ENCODE data around the gene TMEM163.
"Not testable (repeated sequence)": the region's sequence is repeated elsewhere in the genome, so short reads cannot be mapped to it uniquely, and the experiment has no call there.

The TMEM163 gene

GRCh38 chr2:134512734-134513464, 205.9 kb downstream of the TMEM163 start:
- no peak for DNase-seq

- DNase-seq: peak; percentile 12
These were observed 210.4 kb downstream of the TMEM163 start for GRCh38 chr2:134508391-134508790.

DNA sequence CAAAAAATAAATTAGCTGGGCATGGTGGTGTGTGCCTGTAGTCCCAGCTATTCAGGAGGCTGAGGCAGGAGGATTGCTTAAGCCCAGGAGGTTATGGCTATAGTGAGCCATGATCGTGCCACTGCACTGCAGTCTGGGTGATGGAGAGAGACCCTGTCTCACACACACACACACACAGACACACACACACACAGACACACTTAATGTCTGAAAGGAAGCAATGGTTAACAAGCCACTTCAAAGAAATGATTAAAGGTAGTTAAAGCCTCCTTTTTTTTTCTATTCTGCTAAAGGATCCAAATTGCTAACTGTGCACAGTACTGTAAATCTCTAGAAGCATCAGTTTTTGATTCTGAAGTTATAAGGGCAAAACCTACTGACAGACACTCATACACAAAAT, 211.1 kb downstream of the TMEM163 start:
- no peak for DNase-seq

GRCh38 chr2:134507159-134507558, 211.6 kb downstream of the TMEM163 start:
- DNase-seq: not testable (repeated sequence)

DNA sequence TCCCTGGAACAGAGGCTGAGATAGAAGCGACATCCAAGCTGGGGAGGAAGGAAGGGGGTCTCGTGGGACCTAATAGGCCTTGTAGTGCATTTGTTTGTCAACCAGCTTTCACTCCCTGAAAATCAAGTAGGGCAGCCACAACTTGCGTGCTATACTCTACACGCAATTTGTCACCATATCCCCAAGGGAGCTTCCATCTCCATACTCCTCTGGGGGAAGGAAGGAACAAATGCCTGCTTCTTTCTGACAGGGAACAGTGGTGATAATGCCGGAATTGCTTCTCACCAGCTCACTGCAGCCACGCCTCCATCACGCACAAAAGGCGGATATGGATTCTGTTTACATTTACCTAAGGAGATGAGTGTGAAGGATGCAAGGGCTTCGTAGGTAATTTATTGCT, 213.4 kb downstream of the TMEM163 start:
- DNase-seq: no peak

DNA sequence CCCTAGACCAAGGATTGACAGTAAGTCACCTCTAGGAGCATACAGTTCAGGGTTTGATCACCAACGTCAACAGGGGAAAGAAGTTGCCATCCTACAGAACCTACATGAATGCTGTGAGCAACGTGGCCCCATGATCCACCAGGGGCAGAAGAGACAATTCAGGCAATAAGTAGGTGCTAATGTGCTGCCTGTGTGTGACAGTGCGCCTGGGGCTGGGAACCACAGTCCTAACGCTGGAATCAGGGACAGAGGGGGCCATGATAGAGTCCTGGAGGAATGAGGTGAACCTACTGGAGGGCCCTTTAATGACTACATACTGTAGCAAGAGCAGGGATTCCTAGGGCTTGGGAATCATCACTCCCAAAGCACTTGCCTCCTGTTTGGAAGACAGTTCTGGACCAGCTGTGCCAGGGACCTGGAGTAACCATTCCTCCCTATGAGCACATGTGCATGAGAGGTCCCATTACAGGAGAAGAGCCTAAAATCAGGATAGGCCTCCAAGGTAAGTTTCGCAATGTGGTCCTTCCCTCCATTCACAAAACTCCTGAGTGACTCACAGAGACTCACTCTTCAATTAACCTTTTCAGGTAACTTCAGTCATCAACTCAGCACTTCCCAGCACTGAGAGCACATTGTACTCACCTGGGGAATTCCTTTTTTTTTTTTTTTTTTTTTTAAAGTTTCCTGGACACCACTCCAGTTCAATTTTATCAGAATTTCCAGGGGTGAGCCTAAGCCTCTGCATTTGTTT, 214.0 kb downstream of the TMEM163 start:
- no peak for DNase-seq

GRCh38 chr2:134502104-134502503, 216.7 kb downstream of the TMEM163 start:
- no peak for DNase-seq

- DNase-seq: no peak
These were observed 217.2 kb downstream of the TMEM163 start for GRCh38 chr2:134501476-134502091.

- DNase-seq: no peak
These were observed 218.4 kb downstream of the TMEM163 start for GRCh38 chr2:134500211-134500935.

- DNase-seq: no peak
These were observed 219.4 kb downstream of the TMEM163 start for GRCh38 chr2:134499307-134499926.

GRCh38 chr2:134498654-134499053, 220.1 kb downstream of the TMEM163 start:
- no peak for DNase-seq

DNA sequence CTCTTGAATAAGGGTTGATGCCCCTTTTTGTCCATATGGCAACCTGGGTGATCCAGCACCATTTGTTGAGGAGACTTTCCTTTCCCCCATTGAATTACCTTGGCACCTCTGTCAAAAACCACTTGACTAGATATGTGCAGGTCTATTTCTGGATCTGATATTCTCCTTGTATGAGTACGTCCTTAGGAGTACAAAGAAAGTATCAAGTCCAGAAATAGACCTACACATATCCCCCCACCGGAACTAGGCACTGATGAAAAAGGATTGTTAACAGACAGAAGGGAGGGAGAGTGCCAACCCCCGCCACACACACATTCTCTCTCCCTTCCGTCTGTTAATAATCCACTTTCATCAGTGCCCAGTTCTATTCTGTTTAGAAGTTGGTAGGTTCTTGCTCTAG, 225.0 kb downstream of the TMEM163 start:
- no peak for DNase-seq

DNA sequence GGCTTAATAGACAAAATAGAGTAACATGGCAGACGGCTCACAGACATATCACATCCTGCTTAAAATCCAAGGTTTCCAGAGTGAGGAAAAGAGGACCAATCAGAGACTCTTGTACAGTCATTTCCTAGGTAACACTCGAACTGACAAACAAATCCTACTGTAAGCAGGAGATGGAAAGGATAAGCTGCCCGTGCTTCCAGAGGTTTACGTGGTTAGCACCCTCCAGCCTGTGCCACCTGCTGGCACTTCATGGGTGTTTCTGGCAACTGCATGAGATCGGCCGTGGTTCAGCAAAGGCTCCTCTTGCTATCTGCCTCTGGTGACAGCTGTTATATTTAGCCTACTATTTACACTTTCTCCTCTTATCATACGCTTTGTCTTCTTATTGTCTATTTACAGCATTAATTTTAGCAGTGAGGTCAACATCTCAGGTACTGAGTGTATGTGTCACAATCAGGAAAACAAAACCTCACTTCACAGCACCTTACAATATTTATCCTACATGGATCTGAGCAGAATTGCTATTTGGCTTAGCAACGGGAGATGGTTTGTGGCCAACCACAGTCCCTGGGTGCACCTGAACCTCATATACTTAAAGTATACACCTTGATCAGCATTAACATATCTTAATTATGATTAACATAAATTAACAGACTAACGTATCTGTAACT, 226.9 kb downstream of the TMEM163 start:
- DNase-seq: peak; percentile 45

- DNase-seq: no peak
These were observed 227.8 kb downstream of the TMEM163 start for GRCh38 chr2:134491022-134491421.

DNA sequence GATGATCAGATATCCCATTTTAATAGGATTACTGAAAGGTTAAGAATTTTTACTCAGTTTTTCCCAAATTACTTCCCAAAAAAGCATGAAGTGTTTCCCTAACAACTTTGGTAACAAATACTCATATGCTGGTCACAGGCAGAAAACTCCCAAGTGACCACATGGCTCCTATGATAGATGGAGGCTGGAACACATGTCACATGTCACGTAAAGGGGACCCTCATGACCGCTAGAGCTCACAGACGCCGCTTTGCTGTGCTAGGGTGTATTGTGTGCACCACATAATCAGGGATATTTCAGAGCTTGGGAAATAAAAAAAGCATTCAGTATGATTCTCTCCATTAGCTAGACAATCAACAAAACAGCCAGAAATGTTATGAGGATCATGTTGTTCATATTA, 228.2 kb downstream of the TMEM163 start:
- no peak for DNase-seq

GRCh38 chr2:134489732-134490384, 228.9 kb downstream of the TMEM163 start:
- no peak for DNase-seq

DNA sequence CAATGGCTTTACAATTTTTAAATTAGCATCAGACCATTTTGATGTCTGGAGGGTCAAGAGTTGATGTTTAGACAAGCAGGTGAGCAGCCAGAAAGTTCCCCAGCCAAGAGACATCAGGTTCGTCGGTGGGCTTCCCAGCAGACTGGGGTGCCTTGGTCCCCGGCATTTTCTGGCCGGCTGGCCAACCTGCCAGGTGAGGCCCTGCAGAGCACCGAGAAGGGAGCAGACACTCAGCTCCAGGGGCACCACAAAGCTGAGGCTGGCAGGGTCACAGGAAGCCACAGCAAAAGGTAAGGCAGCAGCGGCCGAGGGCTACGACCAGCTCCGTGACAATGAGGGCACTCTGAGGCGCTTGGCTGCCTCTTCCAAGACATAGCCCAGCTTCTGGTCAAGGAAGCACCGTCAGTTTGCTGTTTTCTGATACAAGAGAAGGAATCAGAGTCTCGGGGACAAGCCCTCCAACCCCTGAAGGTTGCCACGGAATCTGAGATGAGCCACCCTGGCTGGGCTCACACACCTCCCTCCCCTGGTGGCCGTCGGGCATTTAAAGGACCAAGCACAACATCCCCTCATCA, 235.9 kb downstream of the TMEM163 start:
- DNase-seq: no peak

GRCh38 chr2:134482131-134482723, 236.6 kb downstream of the TMEM163 start:
- no peak for DNase-seq

- no peak for DNase-seq
These were observed 239.0 kb downstream of the TMEM163 start for GRCh38 chr2:134479696-134480330.

DNA sequence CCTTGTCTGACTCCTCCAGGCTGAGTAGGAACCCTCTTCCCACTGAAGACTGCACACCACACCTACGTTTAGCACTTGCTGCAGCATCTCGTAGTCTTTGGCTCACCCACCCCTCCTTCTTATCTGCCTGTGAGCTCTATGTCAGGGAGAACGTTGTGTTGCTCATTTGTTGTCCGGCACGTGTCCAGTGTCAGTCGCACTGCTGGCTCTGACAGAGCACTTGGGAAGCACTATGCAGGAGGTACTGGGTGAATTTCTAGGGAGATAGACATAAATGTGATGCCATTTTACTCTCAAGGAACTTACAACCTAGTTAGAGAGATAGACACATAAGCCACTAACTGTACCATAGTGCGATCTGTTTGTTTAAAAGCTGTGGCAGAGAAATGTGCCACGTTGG, 241.8 kb downstream of the TMEM163 start:
- DNase-seq: not testable (repeated sequence)

All from NCI-H524 treated with DMSO at 0.1 percent for 48 hours (cell line).